Type B pancreatic cell (in vitro differentiated cells): ENCODE results near the gene DIRAS2. TPM values are rescaled to one million over a fixed set of nuclear protein-coding genes. Genes with fewer than 3 reads are reported as not detected.

Experiments
- DNase-seq: peaks from one replicate; pipeline ENCODE4 v3.0.0; 2021; ENCODE audit warnings: mixed read lengths; ENCODE audit not compliant: unreplicated experiment; ENCODE audit errors: extremely low spot score
- H3K27ac Mint-ChIP-seq: 2 replicates; pipeline ENCODE4 v1.8.0; 2021; ENCODE audit warnings: mild to moderate bottlenecking, mixed read lengths
- H3K27me3 Mint-ChIP-seq: 2 replicates; pipeline ENCODE4 v1.8.0; 2021; ENCODE audit warnings: mixed read lengths
- H3K36me3 Mint-ChIP-seq: 2 replicates; pipeline ENCODE4 v1.8.0; 2021; ENCODE audit warnings: mixed read lengths
- H3K4me1 Mint-ChIP-seq: one replicate; pipeline ENCODE4 v1.8.0; 2021; ENCODE audit warnings: mixed read lengths; ENCODE audit not compliant: unreplicated experiment
- H3K4me3 Mint-ChIP-seq: 2 replicates; pipeline ENCODE4 v1.8.0; 2021; ENCODE audit warnings: mild to moderate bottlenecking, mixed read lengths
- H3K9me3 Mint-ChIP-seq: 2 replicates; pipeline ENCODE4 v1.8.0; 2021; ENCODE audit warnings: mixed read lengths
- CTCF ChIP-seq: fragments of 200-600 bp; sonication (generic); conservative IDR thresholded peaks from 2 replicates; pipeline ENCODE4 v1.5.0; 2021; ENCODE audit warnings: antibody characterized with exemption, mild to moderate bottlenecking
- total RNA-seq: library from RNA; stranded (reverse); gene quantifications from 2 replicates; pipeline ENCODE4 v1.2.1, GENCODE V29; 2021; ENCODE audit warnings: low replicate concordance

The DIRAS2 gene
- total RNA-seq, 1 donor from 2014 or later = 5.2 TPM

- H3K36me3 Mint-ChIP-seq = no peaks in the 10 kb centered on the region
- H3K27me3 Mint-ChIP-seq = no peaks in the 10 kb centered on the region
- no peak overlapping the region for H3K27ac Mint-ChIP-seq
- no peak overlapping the region for H3K4me3 Mint-ChIP-seq
- H3K4me1 Mint-ChIP-seq = no peaks in the 10 kb centered on the region
- no peak for TF ChIP-seq CTCF
- peaks cover 9% of the 10 kb centered on the region for H3K9me3 Mint-ChIP-seq
- no peak for DNase-seq
Observed at GRCh38 chr9:90598191-90598590, 44.4 kb downstream of the DIRAS2 start.

- no peak overlapping the region for H3K27ac Mint-ChIP-seq
- no peaks in the 10 kb centered on the region for H3K4me1 Mint-ChIP-seq
- H3K27me3 Mint-ChIP-seq = no peaks in the 10 kb centered on the region
- TF ChIP-seq CTCF = no peak
- peaks cover 9% of the 10 kb centered on the region for H3K9me3 Mint-ChIP-seq
- H3K36me3 Mint-ChIP-seq = no peaks in the 10 kb centered on the region
- no peak overlapping the region for H3K4me3 Mint-ChIP-seq
- no peak for DNase-seq
Observed at GRCh38 chr9:90593646-90594045, 49.0 kb downstream of the DIRAS2 start.

DNA sequence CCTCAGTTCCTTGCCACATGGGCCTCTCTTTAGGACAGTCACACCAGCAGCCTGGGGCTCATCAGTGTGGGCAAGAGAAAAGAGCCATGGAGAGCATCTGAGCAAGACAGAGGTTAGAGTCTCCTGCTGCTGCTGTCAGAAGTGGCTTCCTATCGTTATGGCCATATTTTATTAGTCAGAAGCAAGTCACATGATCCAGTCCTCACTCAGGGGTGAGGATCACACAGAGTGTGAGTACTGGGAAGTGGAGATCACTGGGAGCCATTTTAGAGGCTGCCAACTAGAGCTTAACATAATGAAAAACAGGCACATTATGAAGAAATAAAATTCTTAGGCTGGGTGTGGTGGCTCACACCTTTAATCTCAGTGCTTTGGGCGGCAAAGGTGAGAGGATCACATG, 62.0 kb downstream of the DIRAS2 start:
- Mint-ChIP-seq H3K4me1 (peaks cover 11% of the 10 kb centered on the region), H3K9me3 (no peaks in the 10 kb centered on the region), H3K4me3 (no peak overlapping the region), H3K27me3 (no peaks in the 10 kb centered on the region), H3K27ac (peak overlapping the region; percentile 23), H3K36me3 (no peaks in the 10 kb centered on the region)
- DNase-seq = no peak
- TF ChIP-seq CTCF = no peak

DNA sequence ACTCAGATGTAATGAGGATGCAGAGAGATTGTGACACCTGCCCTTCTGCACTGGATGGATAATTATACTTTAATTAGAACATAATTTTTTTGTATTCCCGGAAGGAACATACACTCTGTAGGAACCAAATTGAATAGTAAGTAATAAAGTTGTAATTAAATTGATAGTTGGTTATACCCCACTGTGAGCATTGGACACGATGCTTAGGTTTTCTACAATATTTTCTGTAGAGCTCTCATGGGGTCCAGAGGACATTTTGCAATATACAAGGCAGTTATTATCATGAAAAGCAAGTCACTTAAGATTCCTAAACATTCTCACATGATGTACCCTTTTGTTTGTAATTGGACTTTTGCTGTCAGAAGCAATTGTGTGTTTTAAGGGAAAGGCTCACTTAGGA, 63.4 kb downstream of the DIRAS2 start:
- Mint-ChIP-seq H3K27ac (no peak overlapping the region), H3K27me3 (no peaks in the 10 kb centered on the region), H3K4me1 (peaks cover 11% of the 10 kb centered on the region), H3K4me3 (no peak overlapping the region), H3K36me3 (no peaks in the 10 kb centered on the region), H3K9me3 (no peaks in the 10 kb centered on the region)
- no peak for TF ChIP-seq CTCF
- no peak for DNase-seq

DNA sequence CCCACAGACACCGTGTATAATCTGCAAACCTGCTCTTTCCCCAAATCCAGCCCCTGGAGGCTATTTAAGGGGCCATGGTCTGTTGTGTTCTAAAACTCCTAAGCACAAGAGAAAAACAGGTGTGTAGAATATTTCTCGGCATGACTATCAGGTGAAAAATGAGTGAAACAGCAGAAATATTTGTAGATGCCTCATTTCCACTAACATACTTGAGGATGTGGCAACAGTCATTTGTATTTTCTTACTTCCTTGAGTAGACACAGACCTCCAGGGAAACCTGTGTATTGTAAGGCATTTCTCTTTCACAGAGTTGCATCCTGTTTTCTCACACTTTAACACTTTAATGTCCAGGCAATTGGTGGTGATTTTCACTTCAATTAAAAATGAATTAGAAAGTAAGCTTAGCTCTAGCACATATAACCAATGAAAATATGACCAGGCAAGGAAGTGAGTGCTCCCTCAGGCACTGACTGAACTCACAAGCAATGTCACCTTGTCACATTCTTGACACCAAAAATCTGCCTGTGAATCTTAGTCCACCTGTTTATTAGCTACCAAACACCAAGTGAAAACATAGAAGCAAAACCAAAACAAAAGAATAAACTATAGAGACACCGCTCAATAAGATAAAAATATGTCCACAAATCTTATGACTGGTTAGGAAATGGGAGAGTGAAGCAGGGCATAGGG, 64.4 kb downstream of the DIRAS2 start:
- H3K9me3 Mint-ChIP-seq = no peaks in the 10 kb centered on the region
- no peak for DNase-seq
- no peak for TF ChIP-seq CTCF
- no peaks in the 10 kb centered on the region for H3K36me3 Mint-ChIP-seq
- no peaks in the 10 kb centered on the region for H3K27me3 Mint-ChIP-seq
- peak overlapping the region; percentile 27 for H3K4me3 Mint-ChIP-seq
- peak overlapping the region; percentile 96 for H3K27ac Mint-ChIP-seq
- H3K4me1 Mint-ChIP-seq = peaks cover 11% of the 10 kb centered on the region
